ENCODE data around the gene ARSG. TPM values are rescaled to one million over a fixed set of nuclear protein-coding genes. Genes with fewer than 3 reads are reported as not detected.

The ARSG gene
- total and polyA plus RNA-seq, 2 donors (not counting 1 experiment from before 2014, with no cell fraction given) = 5.5 to 18.4 TPM

DNA sequence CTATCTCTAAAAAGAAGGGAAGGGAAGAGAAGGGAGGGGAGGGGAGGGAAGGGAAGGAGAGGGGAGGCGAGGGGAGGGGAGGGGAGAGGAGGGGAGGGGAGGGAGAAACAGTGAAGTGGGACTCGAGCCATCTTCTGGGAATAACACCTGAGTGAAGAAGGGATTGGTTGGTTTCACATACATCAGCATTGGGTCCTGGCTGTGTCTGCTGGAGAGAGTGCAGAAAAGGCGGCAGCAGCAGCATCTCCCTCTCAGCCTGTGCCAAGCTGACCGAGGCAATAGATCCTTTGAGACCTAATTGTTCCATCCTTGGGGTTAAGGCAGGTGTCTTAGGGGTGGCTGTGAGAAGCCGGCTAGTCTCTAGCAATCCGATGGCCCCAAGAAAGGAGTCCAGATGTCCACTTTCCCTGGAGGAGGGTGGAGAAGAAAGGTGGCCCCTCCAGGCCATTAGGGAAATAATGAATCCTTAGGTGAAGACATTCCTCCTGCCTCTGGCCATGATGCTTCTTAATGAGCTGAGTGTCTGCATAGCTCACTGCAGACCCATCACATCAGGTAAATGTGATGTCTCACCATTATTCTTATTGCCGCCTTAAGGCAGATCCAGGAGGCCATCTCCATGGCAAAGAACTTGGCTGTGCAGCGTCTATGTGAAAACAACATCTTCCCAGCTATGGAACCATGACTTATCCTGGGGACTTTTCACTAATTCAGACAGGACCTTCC is 94.4 kb downstream of the ARSG start:
- no peak overlapping the region for H3K27ac ChIP-seq (ENCODE audit: low read length in 2 of 2)
- H3K9me3 ChIP-seq (ENCODE audit: control extremely low read depth in 1 of 3, control insufficient read depth in 2 of 3, insufficient read depth in 1 of 3, low read length in 2 of 3) = no peaks in the 10 kb centered on the region
- no peak overlapping the region for H3K9ac ChIP-seq (ENCODE audit: low read length)
- DNase-seq = no peak
- no peak overlapping the region for H2AFZ ChIP-seq (ENCODE audit: insufficient read depth, low read depth, low read length, poor library complexity, severe bottlenecking)
- H3K4me3 ChIP-seq (ENCODE audit: control extremely low read depth in 1 of 5, extremely low read depth in 1 of 5, insufficient read depth in 1 of 5, low read depth in 2 of 5, low read length in 4 of 5) = no peak overlapping the region
- ChIA-PET CTCF (interaction anchor here (0.6 to 1.2 kb wide), 2 partner anchors 51 to 1154 kb away, joined by 3 read pairs; no protein-coding TSS in a partner anchor), POLR2A (no interaction called here)
- H3K4me1 Mint-ChIP-seq = peaks cover 5% of the 10 kb centered on the region
- no peaks in the 10 kb centered on the region for H3K36me3 ChIP-seq (replicated peaks in 1 of 2; ENCODE audit: control extremely low read depth in 1 of 2, control insufficient read depth in 1 of 2, extremely low read depth in 1 of 2, insufficient read depth in 2 of 2, low read length in 1 of 2)
- TF ChIP-seq EZH2 (IDR thresholded peaks at IDR 0.05; ENCODE audit: borderline replicate concordance, insufficient read depth, low read depth, low read length, poor library complexity, severe bottlenecking) = no peak
- TF ChIP-seq, protein P1, sequence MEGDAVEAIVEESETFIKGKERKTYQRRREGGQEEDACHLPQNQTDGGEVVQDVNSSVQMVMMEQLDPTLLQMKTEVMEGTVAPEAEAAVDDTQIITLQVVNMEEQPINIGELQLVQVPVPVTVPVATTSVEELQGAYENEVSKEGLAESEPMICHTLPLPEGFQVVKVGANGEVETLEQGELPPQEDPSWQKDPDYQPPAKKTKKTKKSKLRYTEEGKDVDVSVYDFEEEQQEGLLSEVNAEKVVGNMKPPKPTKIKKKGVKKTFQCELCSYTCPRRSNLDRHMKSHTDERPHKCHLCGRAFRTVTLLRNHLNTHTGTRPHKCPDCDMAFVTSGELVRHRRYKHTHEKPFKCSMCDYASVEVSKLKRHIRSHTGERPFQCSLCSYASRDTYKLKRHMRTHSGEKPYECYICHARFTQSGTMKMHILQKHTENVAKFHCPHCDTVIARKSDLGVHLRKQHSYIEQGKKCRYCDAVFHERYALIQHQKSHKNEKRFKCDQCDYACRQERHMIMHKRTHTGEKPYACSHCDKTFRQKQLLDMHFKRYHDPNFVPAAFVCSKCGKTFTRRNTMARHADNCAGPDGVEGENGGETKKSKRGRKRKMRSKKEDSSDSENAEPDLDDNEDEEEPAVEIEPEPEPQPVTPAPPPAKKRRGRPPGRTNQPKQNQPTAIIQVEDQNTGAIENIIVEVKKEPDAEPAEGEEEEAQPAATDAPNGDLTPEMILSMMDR (IDR thresholded peaks at IDR 0.05) = no peak
- H3K9me3 Mint-ChIP-seq (ENCODE audit: insufficient read depth) = no peaks in the 10 kb centered on the region
- no peak overlapping the region for H3K27ac Mint-ChIP-seq
- H4K20me1 ChIP-seq (ENCODE audit: control insufficient read depth, insufficient read depth, low read length, poor library complexity, severe bottlenecking) = no peaks in the 10 kb centered on the region
- no peak overlapping the region for H3K4me2 ChIP-seq (replicated peaks; ENCODE audit: low read depth, low read length, poor library complexity, severe bottlenecking)
- intact Hi-C loops (cut with micrococcal nuclease) = no loop called here
- H3K27me3 ChIP-seq (replicated peaks in 1 of 4; ENCODE audit: control extremely low read depth in 1 of 4, control insufficient read depth in 3 of 4, insufficient read depth in 4 of 4, low read length in 3 of 4) = no peaks in the 10 kb centered on the region
- 91% methylated on average over 7 of the region's 8 CpGs for WGBS (ENCODE audit: insufficient coverage)
- no peaks in the 10 kb centered on the region for H3K4me1 ChIP-seq (ENCODE audit: control insufficient read depth in 2 of 2, insufficient read depth in 2 of 2, low read length in 2 of 2)
- no peak for ATAC-seq (ENCODE audit: low read depth)
- no peaks in the 10 kb centered on the region for H3K79me2 ChIP-seq (ENCODE audit: control insufficient read depth, insufficient read depth, low read length)
- H3K27me3 Mint-ChIP-seq = peaks cover 24% of the 10 kb centered on the region
- no peak overlapping the region for H3K4me3 Mint-ChIP-seq

DNA sequence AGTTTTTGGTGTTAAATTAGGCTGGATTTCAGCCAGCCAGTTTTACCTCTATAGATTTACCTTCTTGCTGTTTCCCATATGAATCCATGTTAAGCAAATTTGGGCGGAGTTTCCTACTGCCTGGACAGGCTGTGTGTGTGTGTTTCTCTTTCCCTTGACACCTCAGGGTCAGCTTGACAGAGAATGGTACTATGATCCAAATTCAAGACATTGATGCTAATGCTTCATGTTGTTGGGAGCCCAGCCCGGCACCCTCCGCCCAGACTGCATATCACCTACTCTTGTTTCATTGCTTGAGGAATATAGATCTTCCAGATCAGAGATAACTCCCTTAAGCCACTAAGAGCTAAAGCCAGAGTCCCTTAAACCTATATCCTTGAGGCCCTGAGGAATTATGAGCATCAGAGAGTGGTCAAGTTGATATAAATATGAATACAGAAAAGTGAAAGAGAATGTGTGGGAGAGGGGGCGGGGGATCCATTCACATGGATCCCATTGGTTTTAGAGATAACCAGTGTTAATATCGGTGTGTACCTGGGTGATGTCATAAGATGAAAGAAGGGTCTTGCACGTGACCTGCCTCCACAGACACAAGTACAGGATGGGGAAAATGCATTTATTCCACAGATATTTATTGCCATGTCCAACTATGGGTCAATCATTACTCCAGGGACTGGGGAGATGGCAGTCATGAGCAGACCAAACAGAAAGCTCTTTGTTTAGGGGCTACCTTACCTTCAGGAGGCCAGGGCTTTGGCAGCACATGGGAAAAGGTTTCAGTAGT is 96.3 kb downstream of the ARSG start:
- Mint-ChIP-seq H3K4me3 (no peak overlapping the region), H3K4me1 (no peaks in the 10 kb centered on the region), H3K9me3 (ENCODE audit: insufficient read depth) (no peaks in the 10 kb centered on the region), H3K27me3 (peaks cover 9% of the 10 kb centered on the region), H3K27ac (no peak overlapping the region)
- Histone ChIP-seq H3K27ac (ENCODE audit: low read length in 2 of 2) (no peak overlapping the region), H3K4me1 (ENCODE audit: control insufficient read depth in 2 of 2, insufficient read depth in 2 of 2, low read length in 2 of 2) (no peaks in the 10 kb centered on the region), H3K4me2 (replicated peaks; ENCODE audit: low read depth, low read length, poor library complexity, severe bottlenecking) (no peak overlapping the region), H3K36me3 (replicated peaks in 1 of 2; ENCODE audit: control extremely low read depth in 1 of 2, control insufficient read depth in 1 of 2, extremely low read depth in 1 of 2, insufficient read depth in 2 of 2, low read length in 1 of 2) (no peaks in the 10 kb centered on the region), H3K9me3 (ENCODE audit: control extremely low read depth in 1 of 3, control insufficient read depth in 2 of 3, insufficient read depth in 1 of 3, low read length in 2 of 3) (no peaks in the 10 kb centered on the region), H3K79me2 (ENCODE audit: control insufficient read depth, insufficient read depth, low read length) (no peaks in the 10 kb centered on the region), H3K4me3 (ENCODE audit: control extremely low read depth in 1 of 5, extremely low read depth in 1 of 5, insufficient read depth in 1 of 5, low read depth in 2 of 5, low read length in 4 of 5) (no peak overlapping the region), H3K27me3 (replicated peaks in 1 of 4; ENCODE audit: control extremely low read depth in 1 of 4, control insufficient read depth in 3 of 4, insufficient read depth in 4 of 4, low read length in 3 of 4) (no peaks in the 10 kb centered on the region), H4K20me1 (ENCODE audit: control insufficient read depth, insufficient read depth, low read length, poor library complexity, severe bottlenecking) (no peaks in the 10 kb centered on the region), H3K9ac (ENCODE audit: low read length) (no peak overlapping the region), H2AFZ (ENCODE audit: insufficient read depth, low read depth, low read length, poor library complexity, severe bottlenecking) (no peak overlapping the region)
- CTCF ChIA-PET = interaction anchor here (0.5 to 2.4 kb wide), 4 partner anchors 9 to 95 kb away, joined by 3 to 9 read pairs (median 4); no protein-coding TSS in a partner anchor
- POLR2A ChIA-PET = no interaction called here
- 100% methylated on average over 1 of the region's 6 CpGs for WGBS (ENCODE audit: insufficient coverage)
- DNase-seq = no peak
- no peak for ATAC-seq (ENCODE audit: low read depth)
- intact Hi-C loops (cut with micrococcal nuclease) = no loop called here
- TF ChIP-seq, protein P1 (IDR thresholded peaks at IDR 0.05) = no peak
- TF ChIP-seq EZH2 (IDR thresholded peaks at IDR 0.05; ENCODE audit: borderline replicate concordance, insufficient read depth, low read depth, low read length, poor library complexity, severe bottlenecking) = no peak

Measured in B cell (primary cell).